Activated CD4-positive, CD25-positive, alpha-beta regulatory T cell treated with anti-CD3 and anti-CD28 coated beads, Interleukin-2, amount 50 U/mL, for 16 hours (primary cell): ENCODE data around the gene PGAP6.

Source experiments
- DNase-seq: peaks from one replicate; pipeline ENCODE4 v3.0.0-alpha.2; 2020; ENCODE audit warnings: low read depth, low spot score

PGAP6 gene

GRCh38 chr16:330741-331140, 51.0 kb downstream of the PGAP6 start:
- DNase-seq = no peak

GRCh38 chr16:325375-326145, 56.2 kb downstream of the PGAP6 start:
- DNase-seq = no peak

GRCh38 chr16:324451-325334, 57.1 kb downstream of the PGAP6 start:
- DNase-seq = peak; percentile 36

GRCh38 chr16:324201-324450, 57.7 kb downstream of the PGAP6 start:
- DNase-seq = no peak

GRCh38 chr16:322476-323143, 59.2 kb downstream of the PGAP6 start:
- no peak for DNase-seq

- no peak for DNase-seq
Measured at GRCh38 chr16:321532-321931, 60.2 kb downstream of the PGAP6 start.
